K562 (cell line): Measurements from ENCODE around the gene TIMP2. TPM values are rescaled to one million over a fixed set of nuclear protein-coding genes. Genes with fewer than 3 reads are reported as not detected.

Experiments used
- CAMTA2 ChIP-seq: fragments of 250-450 bp; sonication (Bioruptor Pico); conservative IDR thresholded peaks from 2 replicates; pipeline ENCODE4 v1.5.1; 2022
- COPS2 ChIP-seq: fragments of 450-650 bp; conservative IDR thresholded peaks from 2 replicates; pipeline ENCODE4 v1.6.1; 2016; ENCODE audit warnings: mild to moderate bottlenecking, moderate library complexity
- EZH2 ChIP-seq: IDR thresholded peaks from 2 replicates; pipeline ENCODE4 v1.6.1; 2012; ENCODE audit warnings: low read depth, mild to moderate bottlenecking, inconsistent platforms, low read length, borderline replicate concordance
- FOXP1 ChIP-seq: sonication (generic); formaldehyde crosslinking; IDR thresholded peaks from 2 replicates; pipeline ENCODE4 v1.8.0; 2022; ENCODE audit warnings: mild to moderate bottlenecking, missing genetic modification reagents
- IFI16 ChIP-seq: fragments of 250-450 bp; sonication (Bioruptor Pico); IDR thresholded peaks from 2 replicates; pipeline ENCODE4 v2.1.2; 2022; ENCODE audit warnings: mild to moderate bottlenecking, inconsistent platforms
- LCOR ChIP-seq: sonication (generic); formaldehyde crosslinking; IDR thresholded peaks from 2 replicates; pipeline ENCODE4 v1.8.0; 2022; ENCODE audit warnings: mild to moderate bottlenecking, missing genetic modification reagents
- MBD2 ChIP-seq: sonication (generic); IDR thresholded peaks from 2 replicates; pipeline ENCODE4 v1.6.1; 2016; ENCODE audit warnings: low read depth, borderline replicate concordance
- NCOA6 ChIP-seq: fragments of 450-650 bp; IDR thresholded peaks from 2 replicates; pipeline ENCODE4 v1.6.1; 2017; ENCODE audit warnings: mild to moderate bottlenecking
- NFE2 ChIP-seq: IDR thresholded peaks from 2 replicates; pipeline ENCODE4 v1.6.1; 2014; ENCODE audit warnings: antibody characterized with exemption, low read depth
- POLR2B ChIP-seq: fragments of 450-650 bp; IDR thresholded peaks from 2 replicates; pipeline ENCODE4 v1.6.1; 2018; ENCODE audit warnings: low read depth; ENCODE audit not compliant: partially characterized antibody
- STAG1 ChIP-seq: sonication (generic); formaldehyde crosslinking; IDR thresholded peaks from 2 replicates; pipeline ENCODE4 v1.5.0; 2020; ENCODE audit warnings: missing genetic modification reagents, borderline replicate concordance
- TSC22D4 ChIP-seq: fragments of 450-650 bp; IDR thresholded peaks from 2 replicates; pipeline ENCODE4 v1.6.1; 2016; ENCODE audit warnings: missing genetic modification characterization, missing biosample characterization, control low read depth
- XRCC5 ChIP-seq: fragments of 200-400 bp; formaldehyde crosslinking; IDR thresholded peaks from 2 replicates; pipeline ENCODE4 v1.6.1; 2017; ENCODE audit warnings: low read depth, mild to moderate bottlenecking, low read length
- ZBTB17 ChIP-seq: fragments of 450-650 bp; formaldehyde crosslinking; IDR thresholded peaks from 2 replicates; pipeline ENCODE4 v1.4.0; 2020; ENCODE audit warnings: mild to moderate bottlenecking
- ZBTB7A ChIP-seq: IDR thresholded peaks from 2 replicates; pipeline ENCODE4 v1.6.1; 2011; ENCODE audit warnings: low read depth, mild to moderate bottlenecking, low read length, moderate library complexity, borderline replicate concordance; ENCODE audit not compliant: control insufficient read depth
- ZKSCAN3 ChIP-seq: fragments of 250-450 bp; sonication (Bioruptor Pico); IDR thresholded peaks from 2 replicates; pipeline ENCODE4 v1.4.0; 2020
- ZNF143 ChIP-seq: sonication (generic); formaldehyde crosslinking; IDR thresholded peaks from 2 replicates; pipeline ENCODE4 v1.9.0; 2022; ENCODE audit warnings: mild to moderate bottlenecking, missing genetic modification reagents
- ZNF165 ChIP-seq: fragments of 250-450 bp; sonication (Bioruptor Pico); IDR thresholded peaks from 2 replicates; pipeline ENCODE4 v1.4.0; 2020; ENCODE audit warnings: borderline replicate concordance
- ZNF263 ChIP-seq: sonication (generic); formaldehyde crosslinking; IDR thresholded peaks from 2 replicates; pipeline ENCODE4 v1.8.0; 2022; ENCODE audit warnings: mild to moderate bottlenecking, missing genetic modification reagents, borderline replicate concordance
- ZNF445 ChIP-seq: fragments of 250-450 bp; sonication (Bioruptor Pico); IDR thresholded peaks from 2 replicates; pipeline ENCODE4 v1.4.0; 2020; ENCODE audit warnings: low read depth, mild to moderate bottlenecking, moderate library complexity
- polyA plus RNA-seq, 8 experiments: library from polyadenylated mRNA; depleted of rRNA in 4 of 8; stranded (reverse) in 5 of 8; unstranded in 3 of 8; fragments of >200 nt; fragmentation: Nextera tagmentation in 2 of 8; fragmentation: Illumina TruSeq in 1 of 8; extraction: Ambion mirVana in 2 of 8; extraction: Trizol in 1 of 8; gene quantifications; 2 replicates each; pipeline versions ENCODE4 v1.2.1 to v1.2.3, GENCODE V29; 2011 to 2014; ENCODE audit warnings: inconsistent platforms in 1 of 8, missing spikeins in 1 of 8
- total RNA-seq, 7 experiments: library from RNA; depleted of rRNA in 6 of 7; stranded (reverse); fragments of >200 nt in 6 of 7; fragmentation: Illumina TruSeq in 2 of 7; extraction: Trizol in 2 of 7; gene quantifications; 2 replicates each; pipeline versions ENCODE4 v1.2.1 to v1.2.3, GENCODE V29; 2011 to 2021; ENCODE audit warnings: low replicate concordance in 1 of 7
- TF ChIP-seq, protein P1 (sequence below): fragments of 250-450 bp; sonication (Bioruptor Pico); IDR thresholded peaks from 2 replicates; pipeline ENCODE4 v1.5.0; 2021
- TF ChIP-seq, protein P2 (sequence below): fragments of 450-650 bp; IDR thresholded peaks from 2 replicates; pipeline ENCODE4 v1.6.1; 2016
- TF ChIP-seq, protein P3 (sequence below): fragments of 250-450 bp; sonication (Bioruptor Pico); IDR thresholded peaks from 2 replicates; pipeline ENCODE4 v1.5.1; 2021; ENCODE audit warnings: mild to moderate bottlenecking
- TF ChIP-seq, protein P4 (sequence below): fragments of 150-350 bp; conservative IDR thresholded peaks from 2 replicates; pipeline ENCODE4 v1.6.1; 2014; ENCODE audit warnings: low read length

TIMP2 gene
- total and polyA plus RNA-seq, 9 of the 15 experiments (the other 6 are each of a cell fraction or from before 2014, with no cell fraction given): 0.55 TPM; not detected in 8

DNA sequence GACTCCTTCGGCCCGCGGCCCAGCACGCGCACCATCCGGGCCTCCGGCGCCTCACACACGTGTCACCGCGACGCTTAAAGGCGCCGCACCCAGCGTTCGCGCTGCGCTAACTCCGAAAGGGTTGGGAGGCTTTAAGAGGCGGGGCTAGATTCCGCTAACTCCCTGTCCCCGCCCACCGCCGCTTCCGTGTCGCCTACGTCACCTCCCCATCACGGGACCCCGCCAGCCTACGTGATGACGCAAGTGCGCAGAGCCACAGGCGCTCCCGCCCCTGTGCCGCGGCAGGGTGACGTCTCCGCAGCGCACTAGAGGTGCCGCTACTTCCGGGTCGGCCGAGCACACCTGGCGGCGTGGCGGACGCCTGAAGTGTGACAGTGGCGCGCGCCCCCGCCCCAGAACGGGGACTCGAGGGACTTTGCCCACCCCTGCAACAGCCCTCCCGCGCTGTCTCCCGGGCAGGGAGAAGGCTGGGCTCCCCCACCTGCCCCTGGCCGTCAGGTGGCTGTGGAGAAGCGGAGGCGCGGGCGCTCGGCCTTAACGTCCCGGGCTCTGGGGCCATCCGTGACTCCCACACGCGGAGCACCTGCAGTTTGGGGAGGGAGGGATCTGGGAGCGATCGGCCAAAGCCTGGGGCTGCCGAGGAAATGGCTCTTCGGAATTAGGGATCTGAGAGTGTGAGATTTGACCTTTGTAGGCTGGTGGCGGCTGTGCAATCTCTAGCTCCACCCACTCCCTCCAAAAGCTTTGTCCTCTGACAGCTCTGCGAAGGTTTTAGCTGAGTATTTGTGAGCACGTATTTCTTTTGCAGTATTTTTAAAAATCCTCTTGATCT, 84.2 kb downstream of the TIMP2 start, which contains the start of gene USP36 (continued):
- TF ChIP-seq COPS2: no peak
- TF ChIP-seq, protein P1, sequence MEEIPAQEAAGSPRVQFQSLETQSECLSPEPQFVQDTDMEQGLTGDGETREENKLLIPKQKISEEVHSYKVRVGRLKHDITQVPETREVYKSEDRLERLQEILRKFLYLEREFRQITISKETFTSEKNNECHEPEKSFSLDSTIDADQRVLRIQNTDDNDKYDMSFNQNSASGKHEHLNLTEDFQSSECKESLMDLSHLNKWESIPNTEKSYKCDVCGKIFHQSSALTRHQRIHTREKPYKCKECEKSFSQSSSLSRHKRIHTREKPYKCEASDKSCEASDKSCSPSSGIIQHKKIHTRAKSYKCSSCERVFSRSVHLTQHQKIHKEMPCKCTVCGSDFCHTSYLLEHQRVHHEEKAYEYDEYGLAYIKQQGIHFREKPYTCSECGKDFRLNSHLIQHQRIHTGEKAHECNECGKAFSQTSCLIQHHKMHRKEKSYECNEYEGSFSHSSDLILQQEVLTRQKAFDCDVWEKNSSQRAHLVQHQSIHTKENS: no peak
- TF ChIP-seq, protein P2, sequence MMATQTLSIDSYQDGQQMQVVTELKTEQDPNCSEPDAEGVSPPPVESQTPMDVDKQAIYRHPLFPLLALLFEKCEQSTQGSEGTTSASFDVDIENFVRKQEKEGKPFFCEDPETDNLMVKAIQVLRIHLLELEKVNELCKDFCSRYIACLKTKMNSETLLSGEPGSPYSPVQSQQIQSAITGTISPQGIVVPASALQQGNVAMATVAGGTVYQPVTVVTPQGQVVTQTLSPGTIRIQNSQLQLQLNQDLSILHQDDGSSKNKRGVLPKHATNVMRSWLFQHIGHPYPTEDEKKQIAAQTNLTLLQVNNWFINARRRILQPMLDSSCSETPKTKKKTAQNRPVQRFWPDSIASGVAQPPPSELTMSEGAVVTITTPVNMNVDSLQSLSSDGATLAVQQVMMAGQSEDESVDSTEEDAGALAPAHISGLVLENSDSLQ: peak; percentile 80
- no peak for TF ChIP-seq ZKSCAN3
- TF ChIP-seq NFE2: no peak
- 0 out of 2 replicates have a peak, but pooled peaks have one; percentile 16 for TF ChIP-seq CAMTA2 (CRISPR knock-in tag)
- TF ChIP-seq IFI16: no peak
- TF ChIP-seq FOXP1 (CRISPR knock-in tag): no peak
- no peak for TF ChIP-seq ZNF445 (CRISPR knock-in tag)
- TF ChIP-seq LCOR (CRISPR knock-in tag): no peak
- TF ChIP-seq, protein P3, sequence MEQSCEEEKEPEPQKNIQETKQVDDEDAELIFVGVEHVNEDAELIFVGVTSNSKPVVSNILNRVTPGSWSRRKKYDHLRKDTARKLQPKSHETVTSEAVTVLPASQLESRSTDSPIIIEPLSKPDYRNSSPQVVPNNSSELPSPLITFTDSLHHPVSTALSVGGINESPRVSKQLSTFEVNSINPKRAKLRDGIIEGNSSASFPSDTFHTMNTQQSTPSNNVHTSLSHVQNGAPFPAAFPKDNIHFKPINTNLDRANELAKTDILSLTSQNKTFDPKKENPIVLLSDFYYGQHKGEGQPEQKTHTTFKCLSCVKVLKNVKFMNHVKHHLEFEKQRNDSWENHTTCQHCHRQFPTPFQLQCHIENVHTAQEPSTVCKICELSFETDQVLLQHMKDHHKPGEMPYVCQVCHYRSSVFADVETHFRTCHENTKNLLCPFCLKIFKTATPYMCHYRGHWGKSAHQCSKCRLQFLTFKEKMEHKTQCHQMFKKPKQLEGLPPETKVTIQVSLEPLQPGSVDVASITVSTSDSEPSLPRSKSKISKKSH (CRISPR knock-in tag): no peak
- peak; percentile 79; the same call in 1 of the 2 replicates for TF ChIP-seq MBD2
- TF ChIP-seq ZBTB7A: peak; percentile 22; the same call in 1 of the 2 replicates
- peak; percentile 74; the same call in 1 of the 2 replicates for TF ChIP-seq ZNF263 (CRISPR knock-in tag)
- no peak for TF ChIP-seq ZBTB17
- TF ChIP-seq ZNF143 (CRISPR knock-in tag): no peak
- peak; percentile 89 for TF ChIP-seq NCOA6
- TF ChIP-seq STAG1 (CRISPR knock-in tag): no peak
- no peak for TF ChIP-seq TSC22D4 (tag)
- TF ChIP-seq EZH2: no peak
- TF ChIP-seq XRCC5: no peak
- TF ChIP-seq, protein P4, sequence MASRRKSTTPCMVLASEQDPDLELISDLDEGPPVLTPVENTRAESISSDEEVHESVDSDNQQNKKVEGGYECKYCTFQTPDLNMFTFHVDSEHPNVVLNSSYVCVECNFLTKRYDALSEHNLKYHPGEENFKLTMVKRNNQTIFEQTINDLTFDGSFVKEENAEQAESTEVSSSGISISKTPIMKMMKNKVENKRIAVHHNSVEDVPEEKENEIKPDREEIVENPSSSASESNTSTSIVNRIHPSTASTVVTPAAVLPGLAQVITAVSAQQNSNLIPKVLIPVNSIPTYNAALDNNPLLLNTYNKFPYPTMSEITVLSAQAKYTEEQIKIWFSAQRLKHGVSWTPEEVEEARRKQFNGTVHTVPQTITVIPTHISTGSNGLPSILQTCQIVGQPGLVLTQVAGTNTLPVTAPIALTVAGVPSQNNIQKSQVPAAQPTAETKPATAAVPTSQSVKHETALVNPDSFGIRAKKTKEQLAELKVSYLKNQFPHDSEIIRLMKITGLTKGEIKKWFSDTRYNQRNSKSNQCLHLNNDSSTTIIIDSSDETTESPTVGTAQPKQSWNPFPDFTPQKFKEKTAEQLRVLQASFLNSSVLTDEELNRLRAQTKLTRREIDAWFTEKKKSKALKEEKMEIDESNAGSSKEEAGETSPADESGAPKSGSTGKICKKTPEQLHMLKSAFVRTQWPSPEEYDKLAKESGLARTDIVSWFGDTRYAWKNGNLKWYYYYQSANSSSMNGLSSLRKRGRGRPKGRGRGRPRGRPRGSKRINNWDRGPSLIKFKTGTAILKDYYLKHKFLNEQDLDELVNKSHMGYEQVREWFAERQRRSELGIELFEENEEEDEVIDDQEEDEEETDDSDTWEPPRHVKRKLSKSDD: no peak
- TF ChIP-seq POLR2B: peak; percentile 81
- TF ChIP-seq ZNF165 (CRISPR knock-in tag): 0 out of 2 replicates have a peak, but pooled peaks have one; percentile 38
